COR-L47 (cell line): ENCODE measurements around the gene UBASH3B.

Source experiments
- DNase-seq: peaks from one replicate; lab custom pipeline; 2025; lab: John Stamatoyannopoulos, UW

The UBASH3B gene

DNA sequence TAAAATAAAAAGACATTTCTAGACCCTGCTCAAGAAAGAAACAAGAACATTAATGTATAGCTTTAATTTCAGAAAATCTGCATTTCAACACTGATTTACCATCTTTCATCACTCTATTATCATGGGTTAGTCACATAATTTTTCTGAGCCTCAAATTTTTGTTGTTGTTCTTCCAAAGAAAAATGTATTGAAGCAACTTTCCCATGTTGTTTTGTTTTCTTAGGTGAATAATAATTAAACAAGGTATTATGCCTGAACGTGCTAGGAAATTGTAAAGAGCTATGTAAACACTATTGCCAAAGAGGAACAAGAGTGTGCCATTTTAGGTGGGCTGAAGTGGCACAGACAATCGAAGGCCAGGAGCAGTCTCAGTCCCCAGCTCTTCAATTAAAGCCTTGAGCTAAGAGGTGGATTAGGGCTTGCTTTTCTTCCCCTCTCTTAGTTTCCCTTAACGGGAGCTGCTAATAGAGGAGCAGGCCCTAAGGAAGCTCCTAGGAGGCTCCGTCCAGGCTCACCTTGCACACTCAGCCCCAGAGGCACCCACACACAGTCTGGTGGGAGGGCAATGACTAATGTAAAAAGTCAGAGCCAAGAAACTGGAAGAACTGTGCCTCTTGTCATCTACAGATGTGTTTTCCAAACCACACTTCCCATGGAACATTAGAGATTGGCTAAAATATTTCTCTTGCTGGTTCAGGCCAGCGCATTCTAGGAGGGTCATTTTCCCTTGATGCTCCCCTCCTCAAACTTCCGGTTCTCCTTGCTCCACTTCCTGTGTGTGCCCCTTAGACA is 8.8 kb upstream of the UBASH3B start:
- no peak for DNase-seq

GRCh38 chr11:122647736-122648275 is 7.7 kb upstream of the UBASH3B start:
- DNase-seq: no peak

GRCh38 chr11:122649116-122649515 is 6.4 kb upstream of the UBASH3B start:
- DNase-seq: no peak

GRCh38 chr11:122650619-122651018 is 4.9 kb upstream of the UBASH3B start:
- DNase-seq: no peak

DNA sequence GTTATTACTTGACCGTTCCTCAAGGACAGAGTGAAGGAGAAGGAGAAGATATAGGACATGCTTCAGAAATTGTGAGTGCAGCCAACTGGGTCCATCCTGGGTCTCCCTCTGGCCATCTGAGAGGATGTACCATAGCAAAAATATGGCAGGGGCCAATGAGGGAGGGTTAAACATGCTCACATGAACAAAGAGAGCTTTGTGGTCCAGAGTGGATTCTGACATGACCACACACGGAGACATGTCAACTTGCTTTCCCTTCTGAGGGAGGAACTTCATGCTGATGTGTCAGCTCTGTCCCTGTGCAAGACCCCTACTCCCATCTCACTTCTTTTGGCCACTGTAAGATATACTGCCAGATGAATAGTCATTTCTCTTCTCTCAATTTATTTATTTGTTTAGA is 3.0 kb upstream of the UBASH3B start:
- DNase-seq: no peak

DNA sequence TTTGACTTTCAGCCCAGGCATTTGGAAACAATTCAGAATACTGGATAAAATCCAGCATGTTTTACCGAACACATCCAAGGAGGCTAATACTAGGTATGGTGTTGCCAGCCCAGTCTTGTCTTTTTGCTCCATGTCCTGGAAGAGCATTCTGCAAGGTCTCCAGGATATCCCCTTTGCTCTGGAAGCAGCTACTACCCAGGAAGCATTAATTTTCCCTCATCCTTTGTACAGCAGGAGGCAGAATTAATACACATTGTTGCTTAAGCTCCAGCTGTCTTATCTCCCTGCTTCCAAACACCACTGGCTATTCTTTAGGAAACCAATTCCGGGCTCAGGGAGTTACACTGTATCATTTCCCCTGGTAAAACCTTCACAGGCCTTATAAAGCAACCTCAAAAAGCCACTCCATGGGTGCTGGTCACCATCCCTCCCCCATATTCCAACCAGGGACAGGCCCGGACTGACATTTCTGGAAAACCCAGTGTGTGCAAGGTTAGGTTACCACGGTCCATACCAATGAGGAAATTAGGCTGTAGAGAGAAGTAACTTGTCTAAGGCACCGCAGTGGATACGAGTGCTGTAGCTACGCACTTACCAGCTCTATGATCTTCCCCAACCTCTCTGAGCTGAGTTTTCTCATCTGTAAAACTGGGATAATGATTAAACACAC is 1.5 kb upstream of the UBASH3B start:
- no peak for DNase-seq

DNA sequence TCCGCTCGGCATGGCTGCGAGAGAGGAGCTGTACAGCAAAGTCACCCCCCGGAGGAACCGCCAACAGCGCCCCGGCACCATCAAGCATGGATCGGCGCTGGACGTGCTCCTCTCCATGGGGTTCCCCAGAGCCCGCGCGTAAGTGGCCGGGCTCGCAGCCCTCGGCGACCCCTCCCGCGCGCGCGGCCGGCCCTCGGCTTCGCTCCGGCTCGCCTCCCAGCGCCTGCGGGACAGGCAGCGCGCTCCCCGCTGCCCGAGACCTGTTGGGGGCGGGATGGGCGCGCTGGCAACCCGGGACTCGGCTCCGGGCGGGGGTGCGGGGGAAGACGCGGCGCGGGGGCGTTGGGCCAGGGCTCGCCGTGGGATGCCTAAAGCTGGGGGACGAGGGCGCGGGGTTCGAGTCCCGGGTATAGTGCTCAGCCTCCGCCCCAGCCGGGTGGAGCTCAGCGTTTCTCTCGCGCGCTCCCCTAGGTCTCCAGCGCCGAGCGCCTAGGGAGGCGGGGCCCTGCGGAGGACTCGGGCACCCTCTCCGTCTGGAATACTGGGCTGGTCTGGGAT is 630 bp downstream of the UBASH3B start:
- DNase-seq: peak; percentile 12

- DNase-seq: no peak
These were observed 1.1 kb downstream of the UBASH3B start for GRCh38 chr11:122656631-122657101.

GRCh38 chr11:122659676-122660554 is 4.4 kb downstream of the UBASH3B start:
- DNase-seq: no peak

DNA sequence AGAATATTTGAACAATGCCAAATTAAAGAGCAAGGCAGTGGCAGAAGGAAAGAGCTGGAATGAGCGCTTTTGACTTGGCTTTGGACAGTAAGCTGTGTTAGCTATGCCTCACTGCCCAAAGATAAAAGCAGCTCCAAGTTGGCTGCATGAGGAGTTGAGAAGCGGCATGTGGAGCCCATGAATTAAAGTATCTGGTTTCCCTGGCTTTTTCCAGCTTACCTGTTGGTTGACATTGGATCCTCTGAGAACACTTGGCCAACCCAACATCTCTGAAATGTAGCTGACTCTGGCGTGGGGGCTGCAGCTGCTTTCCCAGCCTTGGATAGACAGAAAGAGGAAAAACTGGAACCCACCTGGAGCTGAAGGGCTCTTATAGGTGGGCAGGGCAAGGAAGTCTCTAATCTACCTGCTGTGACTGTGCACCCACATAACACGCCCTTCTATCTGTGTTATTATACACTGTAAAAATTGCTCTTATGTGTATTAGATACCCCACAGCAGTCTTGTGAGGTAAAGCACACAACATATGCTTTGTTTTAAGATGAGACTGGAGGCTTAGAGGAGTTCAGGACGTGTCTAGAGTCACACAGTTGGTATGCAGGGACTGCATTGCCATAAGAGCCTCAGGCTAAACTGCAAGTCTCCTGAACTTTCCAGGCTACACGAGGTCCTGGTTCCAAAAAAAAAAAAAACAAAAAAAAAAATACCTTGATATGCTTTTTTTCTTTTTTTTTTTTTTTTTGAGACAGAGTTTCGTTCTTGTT is 5.8 kb downstream of the UBASH3B start:
- peak; percentile 93 for DNase-seq

GRCh38 chr11:122663056-122663740 is 7.7 kb downstream of the UBASH3B start:
- DNase-seq: no peak

- DNase-seq: no peak
These were observed 8.2 kb downstream of the UBASH3B start for GRCh38 chr11:122663764-122664163.

DNA sequence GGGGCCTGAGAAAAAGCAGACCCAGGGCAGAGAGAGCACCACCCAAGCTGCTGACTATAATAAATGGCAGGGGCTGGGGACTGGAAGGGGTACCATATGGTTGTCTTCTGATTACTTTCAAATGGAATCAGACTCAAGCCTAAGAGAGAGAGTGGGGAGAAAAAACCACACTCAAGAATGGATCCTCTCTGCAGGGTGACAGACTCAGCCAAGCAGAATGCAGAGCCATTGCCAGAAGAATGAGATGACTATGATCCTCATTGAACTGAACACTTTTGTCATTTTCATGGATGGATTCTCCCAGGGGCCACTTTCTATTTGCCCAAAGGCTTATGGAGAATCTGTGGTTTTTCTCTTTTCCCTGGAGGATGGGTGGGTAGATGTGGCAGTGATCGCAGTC is 8.7 kb downstream of the UBASH3B start:
- no peak for DNase-seq

GRCh38 chr11:122665861-122666260 is 10.3 kb downstream of the UBASH3B start:
- DNase-seq: no peak

GRCh38 chr11:122666743-122667142 is 11.2 kb downstream of the UBASH3B start:
- no peak for DNase-seq

- DNase-seq: no peak
These were observed 13.1 kb downstream of the UBASH3B start for GRCh38 chr11:122668562-122669090.

DNA sequence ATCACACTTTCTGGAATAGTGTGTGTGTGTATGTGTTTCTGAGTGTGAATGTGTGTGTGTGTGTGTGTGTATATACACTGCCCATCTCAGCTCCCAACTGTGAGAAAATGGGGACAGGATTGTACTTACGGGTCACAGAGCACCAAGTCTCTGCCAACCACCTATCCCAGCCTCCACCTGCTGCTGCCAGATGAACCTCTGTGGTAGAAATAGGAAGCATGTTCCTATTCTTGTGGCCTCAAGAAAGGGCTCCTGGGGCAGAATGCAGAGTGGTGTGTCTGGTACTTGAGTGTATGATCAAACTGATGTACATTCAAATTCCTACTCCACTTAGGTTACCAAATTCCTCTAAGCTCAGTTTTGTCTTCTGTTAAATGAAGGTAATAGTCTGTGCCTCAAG is 14.6 kb downstream of the UBASH3B start:
- no peak for DNase-seq

- DNase-seq: no peak
These were observed 15.9 kb downstream of the UBASH3B start for GRCh38 chr11:122671400-122671891.

DNA sequence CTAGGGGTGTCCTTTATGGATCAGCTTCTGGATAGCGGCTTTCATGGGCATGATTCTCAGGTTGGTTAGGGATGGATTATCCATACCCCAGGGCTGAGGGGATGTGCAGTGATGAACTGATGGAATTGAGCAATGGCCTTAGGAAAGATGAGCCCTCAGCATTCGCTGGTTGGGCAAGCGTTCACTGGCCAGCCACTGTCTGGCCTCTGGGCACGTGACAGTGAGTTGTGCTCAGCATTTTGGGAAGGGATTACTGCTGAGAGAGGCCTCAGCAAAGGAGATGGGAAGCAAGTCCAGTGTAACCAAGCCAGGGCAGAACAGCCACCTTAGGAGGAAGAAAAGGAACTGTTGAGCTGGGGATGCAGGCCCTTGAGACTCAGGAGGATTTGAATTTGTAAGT is 17.4 kb downstream of the UBASH3B start:
- DNase-seq: no peak

DNA sequence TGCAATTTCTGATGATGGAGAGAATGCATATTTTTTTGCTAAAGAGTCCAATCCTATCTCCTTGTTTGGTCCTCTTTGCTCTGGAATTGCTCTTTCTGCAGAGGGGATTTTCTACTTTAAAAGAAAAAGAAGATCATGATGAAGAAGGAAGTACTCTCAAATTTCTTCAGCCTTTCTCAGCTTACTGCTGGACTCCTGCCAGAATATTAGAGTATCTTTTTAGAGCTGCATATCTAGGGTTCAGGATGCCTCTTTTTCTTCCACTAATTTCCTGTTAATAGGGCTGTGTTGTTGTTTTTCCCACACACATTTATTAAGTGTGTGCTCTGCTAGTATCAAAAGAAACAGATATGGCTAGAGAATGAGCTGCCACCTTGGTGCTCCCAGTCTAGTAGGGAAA is 18.2 kb downstream of the UBASH3B start:
- DNase-seq: no peak
